LNCAP (cell line): ENCODE results near the gene BBS10.

Experiments
- CTCF ChIP-seq: fragments of 450-650 bp; IDR thresholded peaks from 2 replicates; pipeline ENCODE4 v1.5.1; 2017; ENCODE audit warnings: mild to moderate bottlenecking

BBS10 gene

GRCh38 chr12:76348079-76348901, at the start of gene BBS10:
Gene BBS10 (minus strand): TSS chr12:76348415. CDS start chr12:76348358, 57 bp downstream.
- TF ChIP-seq CTCF, result peak; percentile 65

GRCh38 chr12:76391461-76391860, 43.2 kb upstream of the BBS10 start:
- no peak for TF ChIP-seq CTCF

DNA sequence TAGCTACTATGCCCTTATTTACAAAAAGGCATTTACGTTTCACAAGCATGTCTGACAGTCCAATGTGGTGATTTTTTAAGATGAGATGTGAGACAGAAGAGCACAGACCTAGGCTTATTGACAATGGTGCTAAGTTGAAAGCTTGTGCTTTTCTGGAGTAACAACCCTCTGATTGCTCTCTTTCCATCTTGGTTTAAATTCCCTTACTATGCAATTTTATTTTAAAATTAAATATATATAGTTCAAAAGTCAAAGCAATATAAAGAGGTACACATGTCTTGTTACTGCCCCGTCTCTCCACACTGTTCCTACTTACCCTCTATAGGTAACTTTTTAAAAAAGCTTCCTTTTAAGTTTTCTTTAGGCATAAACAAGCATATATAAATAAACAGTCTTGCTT, 39.4 kb upstream of the BBS10 start:
- TF ChIP-seq CTCF, result no peak

DNA sequence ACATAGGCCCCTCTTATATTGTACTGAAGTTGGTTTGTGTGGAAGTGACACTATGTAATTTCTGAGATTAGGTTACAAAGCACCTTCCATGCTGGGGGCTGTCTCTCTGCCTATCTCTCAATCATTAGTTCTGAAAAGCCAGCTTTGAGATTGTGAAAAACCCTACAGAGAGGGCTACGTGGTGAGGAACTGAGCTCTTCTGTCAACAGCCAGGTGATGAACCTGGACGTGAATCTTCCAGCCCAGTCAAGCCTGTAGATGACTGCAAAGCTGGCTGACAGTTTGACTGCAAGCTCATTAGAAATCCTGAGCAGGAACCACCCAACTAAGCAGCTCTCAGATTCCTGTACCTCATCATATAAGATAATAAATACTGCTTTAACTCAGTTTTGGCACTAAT, 36.3 kb upstream of the BBS10 start:
- TF ChIP-seq CTCF, result no peak

- no peak for TF ChIP-seq CTCF
Observed at GRCh38 chr12:76383988-76384387, 35.8 kb upstream of the BBS10 start.

- TF ChIP-seq CTCF, result no peak
Observed at GRCh38 chr12:76379261-76379660, 31.0 kb upstream of the BBS10 start.

GRCh38 chr12:76375939-76376338, 27.7 kb upstream of the BBS10 start:
- TF ChIP-seq CTCF, result no peak

DNA sequence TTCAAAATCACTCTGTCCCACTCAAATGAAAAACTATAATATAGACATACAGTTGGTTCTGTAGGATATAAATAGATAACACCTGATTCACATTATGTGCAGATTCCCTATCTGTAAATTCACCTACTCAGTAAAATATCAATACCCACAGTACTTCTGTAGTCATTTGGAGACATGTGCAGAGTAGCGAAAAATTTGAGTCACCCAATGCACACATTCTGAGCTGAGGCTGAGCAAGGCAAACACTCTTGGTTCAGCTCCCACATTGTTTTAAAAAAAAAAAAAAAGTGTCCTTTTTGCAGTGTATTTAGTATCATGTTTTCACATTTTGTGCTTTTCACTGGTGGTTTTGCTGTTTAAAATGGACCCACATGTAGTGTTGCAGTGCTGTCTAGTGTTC, 27.3 kb upstream of the BBS10 start:
- no peak for TF ChIP-seq CTCF
